ENCODE measurements around the gene LRRTM2.

The LRRTM2 gene

GRCh38 chr5:138905541-138905940 is 30.4 kb upstream of the LRRTM2 start:
- no peak for TF ChIP-seq FOXM1 (IDR thresholded peaks at IDR 0.05; ENCODE audit: borderline replicate concordance, low read depth)
- TF ChIP-seq RAD21 (IDR thresholded peaks at IDR 0.05; ENCODE audit: low read depth): no peak
- TF ChIP-seq EGR1 (IDR thresholded peaks at IDR 0.05): no peak

- TF ChIP-seq EP300 (IDR thresholded peaks at IDR 0.05; ENCODE audit: borderline replicate concordance): no peak
- no peak for TF ChIP-seq TAF1 (IDR thresholded peaks at IDR 0.05; ENCODE audit: low read depth)
Measured at GRCh38 chr5:138903130-138903775, 28.1 kb upstream of the LRRTM2 start.

GRCh38 chr5:138901716-138902115 is 26.6 kb upstream of the LRRTM2 start:
- no peak for TF ChIP-seq CREB1 (IDR thresholded peaks at IDR 0.05; ENCODE audit: low read depth)
- no peak for TF ChIP-seq TEAD4 (IDR thresholded peaks at IDR 0.05)
- no peak for TF ChIP-seq YY1 (IDR thresholded peaks at IDR 0.05; ENCODE audit: low read depth)
- no peak for TF ChIP-seq TAF1 (IDR thresholded peaks at IDR 0.05; ENCODE audit: low read depth)
- TF ChIP-seq CEBPB (IDR thresholded peaks at IDR 0.05): no peak
- TF ChIP-seq NFIC (IDR thresholded peaks at IDR 0.05): no peak

- TF ChIP-seq TEAD4 (IDR thresholded peaks at IDR 0.05) (no peak), CEBPB (IDR thresholded peaks at IDR 0.05) (no peak), FOXM1 (IDR thresholded peaks at IDR 0.05; ENCODE audit: borderline replicate concordance, low read depth) (no peak), NFIC (IDR thresholded peaks at IDR 0.05) (no peak), TAF1 (IDR thresholded peaks at IDR 0.05; ENCODE audit: low read depth) (no peak), CREB1 (IDR thresholded peaks at IDR 0.05; ENCODE audit: low read depth) (no peak)
Measured at GRCh38 chr5:138900281-138900965, 25.3 kb upstream of the LRRTM2 start.

GRCh38 chr5:138898742-138899141 is 23.6 kb upstream of the LRRTM2 start:
- TF ChIP-seq RAD21 (IDR thresholded peaks at IDR 0.05; ENCODE audit: low read depth): no peak
- TF ChIP-seq YY1 (IDR thresholded peaks at IDR 0.05; ENCODE audit: low read depth): no peak
- no peak for TF ChIP-seq FOXM1 (IDR thresholded peaks at IDR 0.05; ENCODE audit: borderline replicate concordance, low read depth)
- no peak for TF ChIP-seq CEBPB (IDR thresholded peaks at IDR 0.05)
- no peak for TF ChIP-seq NFIC (IDR thresholded peaks at IDR 0.05)
- no peak for TF ChIP-seq TAF1 (IDR thresholded peaks at IDR 0.05; ENCODE audit: low read depth)
- TF ChIP-seq TEAD4 (IDR thresholded peaks at IDR 0.05): no peak
- no peak for TF ChIP-seq EP300 (IDR thresholded peaks at IDR 0.05; ENCODE audit: borderline replicate concordance)
- TF ChIP-seq ZBTB7A (IDR thresholded peaks at IDR 0.05; ENCODE audit: low read depth): no peak
- TF ChIP-seq MAX (IDR thresholded peaks at IDR 0.05): no peak
- TF ChIP-seq TCF12 (IDR thresholded peaks at IDR 0.05; ENCODE audit: low read depth): no peak

- no peak for TF ChIP-seq ZBTB7A (IDR thresholded peaks at IDR 0.05; ENCODE audit: low read depth)
- TF ChIP-seq TAF1 (IDR thresholded peaks at IDR 0.05; ENCODE audit: low read depth): no peak
- no peak for TF ChIP-seq EP300 (IDR thresholded peaks at IDR 0.05; ENCODE audit: borderline replicate concordance)
- TF ChIP-seq CEBPB (IDR thresholded peaks at IDR 0.05): no peak
- TF ChIP-seq TEAD4 (IDR thresholded peaks at IDR 0.05): no peak
- TF ChIP-seq EGR1 (IDR thresholded peaks at IDR 0.05): no peak
- no peak for TF ChIP-seq CREB1 (IDR thresholded peaks at IDR 0.05; ENCODE audit: low read depth)
- no peak for TF ChIP-seq TCF12 (IDR thresholded peaks at IDR 0.05; ENCODE audit: low read depth)
- TF ChIP-seq NFIC (IDR thresholded peaks at IDR 0.05): no peak
- TF ChIP-seq MAX (IDR thresholded peaks at IDR 0.05): no peak
- TF ChIP-seq YY1 (IDR thresholded peaks at IDR 0.05; ENCODE audit: low read depth): no peak
- no peak for TF ChIP-seq FOXM1 (IDR thresholded peaks at IDR 0.05; ENCODE audit: borderline replicate concordance, low read depth)
- no peak for TF ChIP-seq RAD21 (IDR thresholded peaks at IDR 0.05; ENCODE audit: low read depth)
Measured at GRCh38 chr5:138898299-138898698, 23.2 kb upstream of the LRRTM2 start.

- TF ChIP-seq FOXM1 (IDR thresholded peaks at IDR 0.05; ENCODE audit: borderline replicate concordance, low read depth): no peak
- TF ChIP-seq USF1 (IDR thresholded peaks at IDR 0.05): no peak
- TF ChIP-seq EP300 (IDR thresholded peaks at IDR 0.05; ENCODE audit: borderline replicate concordance): no peak
- no peak for TF ChIP-seq REST (IDR thresholded peaks at IDR 0.05; ENCODE audit: low read depth)
- no peak for TF ChIP-seq CREB1 (IDR thresholded peaks at IDR 0.05; ENCODE audit: low read depth)
- no peak for TF ChIP-seq EGR1 (IDR thresholded peaks at IDR 0.05)
- TF ChIP-seq MAX (IDR thresholded peaks at IDR 0.05): no peak
- no peak for TF ChIP-seq CEBPB (IDR thresholded peaks at IDR 0.05)
- no peak for TF ChIP-seq NFIC (IDR thresholded peaks at IDR 0.05)
Measured at GRCh38 chr5:138895918-138896317, 20.8 kb upstream of the LRRTM2 start.

GRCh38 chr5:138890644-138891043 is 15.5 kb upstream of the LRRTM2 start:
- TF ChIP-seq TCF12 (IDR thresholded peaks at IDR 0.05; ENCODE audit: low read depth) (no peak), MAX (IDR thresholded peaks at IDR 0.05) (no peak), CEBPB (IDR thresholded peaks at IDR 0.05) (no peak), FOXM1 (IDR thresholded peaks at IDR 0.05; ENCODE audit: borderline replicate concordance, low read depth) (no peak), USF1 (IDR thresholded peaks at IDR 0.05) (no peak), REST (IDR thresholded peaks at IDR 0.05; ENCODE audit: low read depth) (no peak), TAF1 (IDR thresholded peaks at IDR 0.05; ENCODE audit: low read depth) (no peak), YY1 (IDR thresholded peaks at IDR 0.05; ENCODE audit: low read depth) (no peak), RAD21 (IDR thresholded peaks at IDR 0.05; ENCODE audit: low read depth) (no peak), TEAD4 (IDR thresholded peaks at IDR 0.05) (no peak), NFIC (IDR thresholded peaks at IDR 0.05) (no peak), EP300 (IDR thresholded peaks at IDR 0.05; ENCODE audit: borderline replicate concordance) (no peak), CREB1 (IDR thresholded peaks at IDR 0.05; ENCODE audit: low read depth) (no peak), ZBTB7A (IDR thresholded peaks at IDR 0.05; ENCODE audit: low read depth) (no peak), EGR1 (IDR thresholded peaks at IDR 0.05) (no peak)

Measured in Ishikawa (cell line).